Prostate gland (tissue), 2 donors: Measurements from ENCODE around the gene LAIR1. TPM values are rescaled to one million over a fixed set of nuclear protein-coding genes. Genes with fewer than 3 reads are reported as not detected.

Experiments
- DNase-seq: peaks from one replicate; pipeline ENCODE4 v3.0.0-alpha.2; 2019; ENCODE audit warnings: low spot score
- H3K27ac ChIP-seq, 2 donors: fragments of 200-600 bp; sonication (generic); 2 replicates each; pipeline ENCODE4 v1.5.1; 2017 to 2019
- H3K27me3 ChIP-seq: fragments of 200-600 bp; sonication (generic); replicated peaks from 2 replicates; pipeline ENCODE4 v1.5.1; 2019; ENCODE audit not compliant: insufficient read depth
- H3K36me3 ChIP-seq, 2 donors: fragments of 200-600 bp; sonication (generic); 1 replicate in 1 of 2; 2 replicates in 1 of 2; pipeline versions ENCODE4 v1.5.1 to v1.8.1; 2017 to 2019
- H3K4me1 ChIP-seq: fragments of 200-600 bp; sonication (generic); replicated peaks from 2 replicates; pipeline ENCODE4 v1.5.1; 2019
- H3K4me3 ChIP-seq, 2 donors: fragments of 200-600 bp; sonication (generic); 2 replicates each; pipeline ENCODE4 v1.5.1; 2017 to 2019
- H3K9me3 ChIP-seq: fragments of 200-600 bp; sonication (generic); 2 replicates; pipeline ENCODE4 v1.5.1; 2017
- CTCF ChIP-seq, 4 experiments: fragments of 200-600 bp in 2 of 4; fragments of 450-650 bp in 2 of 4; sonication (generic) in 2 of 4; IDR thresholded peaks; 1 replicate in 3 of 4; 2 replicates in 1 of 4; pipeline ENCODE4 v1.5.1; 2016 to 2019; ENCODE audit warnings: antibody characterized with exemption in 4 of 4, mild to moderate bottlenecking in 2 of 4, moderate library complexity in 2 of 4
- POLR2A ChIP-seq: fragments of 450-650 bp; IDR thresholded peaks from one replicate; pipeline ENCODE4 v1.6.1; 2016; ENCODE audit warnings: antibody characterized with exemption, mild to moderate bottlenecking
- POLR2AphosphoS5 ChIP-seq: sonication (generic); formaldehyde crosslinking; IDR thresholded peaks from one replicate; pipeline ENCODE4 v1.6.1; 2017; ENCODE audit warnings: antibody characterized with exemption
- WGBS: methylation state at CpG from one replicate; pipeline ENCODE4 v1.1.5; 2018; 5-methylcytosine and 5-hydroxymethylcytosine counted together
- intact Hi-C: fragments of 100-400 bp; cut with DNase I; formaldehyde crosslinking; loops from one replicate; pipeline ENCODE4 v1.14.2; 2022
- total RNA-seq, 2 donors: library from RNA; depleted of rRNA; stranded (reverse); fragments of >200 nt; gene quantifications; one replicate each; pipeline ENCODE4 v1.1.0, GENCODE V29; 2016

LAIR1 gene
- total RNA-seq, 2 donors from 2014 or later, result 7.2 to 19.7 TPM

GRCh38 chr19:54351474-54351873 is 13.3 kb downstream of the LAIR1 start:
- TF ChIP-seq CTCF (IDR thresholded peaks at IDR 0.05), result no peak
- no peak for TF ChIP-seq POLR2A
- TF ChIP-seq POLR2AphosphoS5, result no peak
- Histone ChIP-seq H3K27me3 (no peaks in the 10 kb centered on the region), H3K36me3 (no peaks in the 10 kb centered on the region), H3K4me1 (no peaks in the 10 kb centered on the region), H3K4me3 (no peak overlapping the region), H3K27ac (no peak overlapping the region), H3K9me3 (no peaks in the 10 kb centered on the region)
- WGBS, result 34% methylated on average over 2 of the region's 2 CpGs
- DNase-seq, result no peak
- intact Hi-C loops, result no loop called here

GRCh38 chr19:54345938-54346386 is 18.8 kb downstream of the LAIR1 start:
- no peak for DNase-seq
- intact Hi-C loops, result no loop called here
- H3K27ac ChIP-seq, result no peak overlapping the region
- TF ChIP-seq POLR2AphosphoS5 (no peak), POLR2A (no peak)
- no peaks in the 10 kb centered on the region for H3K4me1 ChIP-seq
- H3K4me3 ChIP-seq, result no peak overlapping the region
- no peaks in the 10 kb centered on the region for H3K27me3 ChIP-seq
- H3K36me3 ChIP-seq, result no peaks in the 10 kb centered on the region
- no peaks in the 10 kb centered on the region for H3K9me3 ChIP-seq
- 79% methylated on average over 6 of the region's 6 CpGs for WGBS

- TF ChIP-seq POLR2A (no peak), POLR2AphosphoS5 (no peak), CTCF (IDR thresholded peaks at IDR 0.05) (no peak)
- Histone ChIP-seq H3K27ac (no peak overlapping the region), H3K4me1 (no peaks in the 10 kb centered on the region), H3K4me3 (no peak overlapping the region), H3K27me3 (no peaks in the 10 kb centered on the region), H3K36me3 (no peaks in the 10 kb centered on the region), H3K9me3 (no peaks in the 10 kb centered on the region)
- 85% methylated on average over 4 of the region's 4 CpGs for WGBS
- intact Hi-C loops, result no loop called here
- no peak for DNase-seq
Measured at GRCh38 chr19:54343868-54344267, 20.9 kb downstream of the LAIR1 start.

GRCh38 chr19:54341295-54341694 is 23.4 kb downstream of the LAIR1 start:
- WGBS, result 67% methylated on average over 8 of the region's 8 CpGs
- intact Hi-C loops, result no loop called here
- no peak overlapping the region for H3K27ac ChIP-seq
- H3K4me3 ChIP-seq, result no peak overlapping the region
- no peaks in the 10 kb centered on the region for H3K36me3 ChIP-seq
- no peaks in the 10 kb centered on the region for H3K4me1 ChIP-seq
- DNase-seq, result no peak
- no peak for TF ChIP-seq POLR2AphosphoS5
- TF ChIP-seq POLR2A, result no peak
- no peak for TF ChIP-seq CTCF (IDR thresholded peaks at IDR 0.05)
- no peaks in the 10 kb centered on the region for H3K27me3 ChIP-seq
- H3K9me3 ChIP-seq, result no peaks in the 10 kb centered on the region

GRCh38 chr19:54339646-54340358 is 24.9 kb downstream of the LAIR1 start:
- TF ChIP-seq POLR2AphosphoS5 (no peak), POLR2A (no peak), CTCF (IDR thresholded peaks at IDR 0.05) (no peak)
- Histone ChIP-seq H3K27ac (no peak overlapping the region), H3K36me3 (no peaks in the 10 kb centered on the region), H3K4me1 (no peaks in the 10 kb centered on the region), H3K27me3 (no peaks in the 10 kb centered on the region), H3K4me3 (no peak overlapping the region), H3K9me3 (no peaks in the 10 kb centered on the region)
- no peak for DNase-seq
- WGBS, result 51% methylated on average over 9 of the region's 9 CpGs
- intact Hi-C loops, result no loop called here
